GM21515 (cell line): Measurements from ENCODE around the gene CGRRF1.

Experiments
- ATAC-seq: cut with Tn5 transposase; IDR thresholded peaks from one replicate; pipeline ENCODE4 v1.9.1; 2021; ENCODE audit not compliant: unreplicated experiment

The CGRRF1 gene

DNA sequence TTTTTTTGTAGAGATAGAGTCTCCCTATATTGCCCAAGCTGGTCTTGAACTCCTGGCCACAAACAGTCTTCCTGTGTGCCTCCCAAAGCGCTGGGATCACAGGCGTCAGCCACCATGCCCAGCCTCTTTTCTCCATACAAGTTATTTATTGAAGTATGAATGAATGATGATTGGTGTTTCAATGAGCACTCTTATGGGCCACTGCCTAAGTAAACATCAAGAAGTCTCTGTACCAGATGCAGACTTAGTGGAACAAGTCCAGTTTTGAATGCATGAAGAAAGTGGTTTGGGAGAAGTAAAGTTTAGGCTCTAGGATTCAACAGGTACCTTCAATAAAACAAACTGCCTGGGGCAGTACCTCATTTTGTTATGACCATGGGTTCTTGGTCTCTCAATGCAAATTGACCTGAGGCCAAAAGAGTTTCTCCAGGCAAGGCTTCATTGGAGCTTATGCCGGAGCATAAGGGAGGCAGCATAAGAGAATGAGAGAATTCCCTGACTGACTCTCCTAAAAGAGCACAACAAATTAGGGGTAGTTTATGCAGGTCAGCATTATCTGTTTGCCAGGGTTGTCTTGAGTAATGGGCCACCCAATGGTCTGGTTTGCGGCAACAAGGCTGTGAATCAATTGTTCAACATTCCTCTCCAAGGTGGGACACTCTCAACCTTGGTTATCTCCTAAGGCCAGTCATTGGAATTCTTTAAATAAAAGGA lies 19.8 kb upstream of the CGRRF1 start:
- ATAC-seq: no peak

DNA sequence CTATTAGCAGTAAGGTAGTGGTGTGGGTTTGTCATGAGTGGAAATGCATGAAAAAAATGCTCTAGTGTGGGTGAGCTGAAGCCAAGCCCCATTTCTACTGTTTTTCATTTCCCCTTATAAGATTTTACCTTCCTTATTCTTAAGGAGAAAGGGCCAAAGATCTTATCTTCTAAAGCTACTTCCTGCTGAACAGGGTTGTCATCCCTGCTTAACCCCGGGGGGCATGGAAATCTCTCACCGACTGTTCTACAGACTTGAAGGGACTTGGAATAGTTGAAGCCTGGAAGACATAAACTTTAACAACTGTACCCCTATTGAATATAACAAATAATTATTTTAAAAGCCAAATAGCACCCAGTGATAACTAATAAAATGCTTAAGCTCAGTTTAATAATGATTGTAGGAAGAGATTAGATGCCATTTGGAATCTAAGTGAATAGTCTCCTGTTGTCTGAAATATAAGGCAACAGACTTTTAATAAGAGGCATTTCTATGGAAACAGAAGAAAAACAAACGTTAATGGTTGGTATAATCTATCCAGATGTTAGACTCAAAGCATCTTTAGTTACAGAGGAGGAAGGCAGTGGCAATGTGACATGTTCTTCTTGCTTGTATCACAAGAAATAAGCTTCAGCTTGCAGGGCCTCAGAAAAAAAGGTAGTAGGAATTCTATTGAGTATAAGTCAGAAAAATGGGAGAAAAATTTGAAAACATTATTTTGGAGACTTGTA lies 19.1 kb upstream of the CGRRF1 start:
- no peak for ATAC-seq

GRCh38 chr14:54493293-54493692 lies 16.4 kb upstream of the CGRRF1 start:
- ATAC-seq: no peak

DNA sequence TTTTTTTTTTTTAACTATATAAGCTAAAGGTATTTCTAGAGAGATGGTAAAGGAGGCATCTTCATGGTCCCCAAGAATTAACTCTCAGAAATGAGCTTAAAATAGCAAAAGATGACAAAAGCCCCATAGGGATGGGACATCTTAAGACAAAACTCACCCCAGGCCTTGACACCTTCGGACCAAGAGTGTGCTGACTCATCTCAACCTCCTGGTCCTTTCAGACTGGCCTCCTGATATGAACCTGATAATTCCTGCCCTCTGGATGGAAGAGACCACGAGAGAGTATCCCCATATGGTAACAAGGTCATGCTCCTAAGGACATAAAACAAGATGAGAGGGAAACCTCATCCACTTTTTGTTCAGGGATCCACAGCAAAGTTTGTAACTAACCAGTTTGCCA lies 12.5 kb upstream of the CGRRF1 start:
- ATAC-seq: no peak

- ATAC-seq: no peak
Observed at GRCh38 chr14:54498095-54498531, 11.6 kb upstream of the CGRRF1 start.

GRCh38 chr14:54498579-54498978 lies 11.1 kb upstream of the CGRRF1 start:
- ATAC-seq: no peak

DNA sequence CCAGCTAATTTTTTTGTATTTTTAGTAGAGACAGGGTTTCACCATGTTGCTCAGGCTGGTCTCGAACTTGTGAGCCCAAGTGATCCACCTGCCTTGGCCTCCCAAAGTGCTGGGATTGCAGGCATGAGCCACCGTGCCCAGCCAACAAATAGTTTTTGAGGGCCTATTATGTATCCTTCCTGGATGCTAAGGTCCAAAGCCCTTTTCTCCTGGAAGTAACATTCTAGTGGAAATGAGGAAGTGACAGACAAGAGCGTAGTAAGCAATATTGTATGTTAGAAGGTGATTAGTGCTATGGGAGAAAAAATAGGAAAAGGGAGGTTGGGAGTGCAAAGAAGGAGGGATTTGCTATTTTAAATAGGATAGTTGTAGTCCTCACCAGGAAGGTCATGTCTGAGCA lies 9.0 kb upstream of the CGRRF1 start:
- no peak for ATAC-seq

- ATAC-seq: no peak
Observed at GRCh38 chr14:54501480-54501879, 8.2 kb upstream of the CGRRF1 start.

GRCh38 chr14:54502602-54503001 lies 7.1 kb upstream of the CGRRF1 start:
- ATAC-seq: no peak

- no peak for ATAC-seq
Observed at GRCh38 chr14:54503486-54503885, 6.2 kb upstream of the CGRRF1 start.

DNA sequence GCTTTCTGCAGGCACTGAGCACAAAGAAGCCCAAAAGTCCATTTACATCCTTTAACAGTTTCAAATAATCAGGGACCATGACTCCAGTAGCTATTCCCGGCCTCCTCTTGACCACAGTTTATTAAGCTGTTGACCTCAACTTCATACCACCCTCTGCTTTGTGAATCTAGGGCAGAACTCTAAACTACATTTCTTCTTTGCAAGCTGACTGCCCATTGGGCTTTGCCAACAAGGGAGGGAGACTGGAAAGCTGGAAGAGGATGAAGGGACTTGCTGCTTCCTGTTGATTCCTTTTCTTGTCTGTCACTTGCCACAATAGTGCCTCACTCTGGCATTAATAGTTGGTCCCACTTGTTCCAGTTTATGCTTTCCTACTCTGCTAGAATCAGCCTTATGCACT lies 2.7 kb downstream of the CGRRF1 start:
- no peak for ATAC-seq

- no peak for ATAC-seq
Observed at GRCh38 chr14:54515670-54516069, 6.0 kb downstream of the CGRRF1 start.

DNA sequence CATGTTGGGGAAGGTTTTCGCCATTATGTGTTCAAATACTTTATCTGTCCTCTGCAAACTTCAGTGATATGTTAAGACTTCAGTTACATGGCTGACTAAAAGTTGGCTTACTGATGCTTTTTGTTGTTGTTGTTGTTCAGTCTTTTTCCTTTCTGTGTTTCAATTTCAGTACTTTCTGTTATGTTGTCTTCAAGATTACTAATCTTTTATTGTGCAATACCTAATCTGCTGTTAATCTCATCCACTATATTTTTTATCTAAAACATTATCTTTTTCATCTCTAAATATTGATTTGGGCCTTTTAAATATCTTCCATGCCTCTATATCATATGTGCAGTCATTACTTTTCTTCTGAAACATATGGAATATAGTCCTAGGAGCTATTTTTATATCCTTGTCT lies 7.0 kb downstream of the CGRRF1 start:
- ATAC-seq: no peak

DNA sequence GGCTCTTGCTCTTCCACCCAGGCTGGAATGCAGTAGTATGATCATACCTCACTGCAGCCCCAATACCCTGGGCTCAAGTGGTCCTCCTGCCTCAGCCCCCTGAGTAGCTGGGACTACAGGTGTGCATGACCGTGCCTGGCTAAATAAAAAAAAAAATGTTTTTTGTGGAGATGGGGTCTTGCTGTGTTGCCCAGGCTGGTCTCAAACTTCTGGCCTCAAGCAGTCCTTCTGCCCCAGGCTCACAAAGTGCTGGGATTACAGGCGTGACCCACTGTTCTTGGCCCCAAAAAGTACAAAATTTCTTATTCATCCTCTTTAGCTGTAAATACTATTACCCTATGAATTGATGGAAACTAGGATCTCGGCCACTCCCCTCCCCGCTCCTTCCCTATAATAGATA lies 14.7 kb downstream of the CGRRF1 start:
- ATAC-seq: no peak

- no peak for ATAC-seq
Observed at GRCh38 chr14:54528973-54529372, 19.3 kb downstream of the CGRRF1 start.

DNA sequence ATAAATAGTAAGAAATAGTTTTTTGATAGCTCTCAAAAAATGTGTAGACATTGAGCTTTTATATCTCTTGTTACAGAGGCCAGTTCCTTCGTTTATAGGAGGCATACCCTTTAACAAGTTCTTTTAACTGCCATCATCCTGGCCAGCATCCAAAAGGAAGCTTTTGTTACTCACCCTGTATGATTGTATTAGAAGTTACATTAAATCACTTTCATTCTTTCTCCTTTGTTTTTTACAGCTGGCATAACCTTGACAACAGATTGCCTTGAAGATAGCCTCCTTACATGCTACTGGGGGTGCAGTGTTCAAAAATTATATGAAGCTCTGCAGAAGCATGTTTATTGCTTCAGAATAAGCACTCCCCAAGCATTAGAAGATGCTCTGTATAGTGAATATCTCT lies 20.1 kb downstream of the CGRRF1 start:
- no peak for ATAC-seq

DNA sequence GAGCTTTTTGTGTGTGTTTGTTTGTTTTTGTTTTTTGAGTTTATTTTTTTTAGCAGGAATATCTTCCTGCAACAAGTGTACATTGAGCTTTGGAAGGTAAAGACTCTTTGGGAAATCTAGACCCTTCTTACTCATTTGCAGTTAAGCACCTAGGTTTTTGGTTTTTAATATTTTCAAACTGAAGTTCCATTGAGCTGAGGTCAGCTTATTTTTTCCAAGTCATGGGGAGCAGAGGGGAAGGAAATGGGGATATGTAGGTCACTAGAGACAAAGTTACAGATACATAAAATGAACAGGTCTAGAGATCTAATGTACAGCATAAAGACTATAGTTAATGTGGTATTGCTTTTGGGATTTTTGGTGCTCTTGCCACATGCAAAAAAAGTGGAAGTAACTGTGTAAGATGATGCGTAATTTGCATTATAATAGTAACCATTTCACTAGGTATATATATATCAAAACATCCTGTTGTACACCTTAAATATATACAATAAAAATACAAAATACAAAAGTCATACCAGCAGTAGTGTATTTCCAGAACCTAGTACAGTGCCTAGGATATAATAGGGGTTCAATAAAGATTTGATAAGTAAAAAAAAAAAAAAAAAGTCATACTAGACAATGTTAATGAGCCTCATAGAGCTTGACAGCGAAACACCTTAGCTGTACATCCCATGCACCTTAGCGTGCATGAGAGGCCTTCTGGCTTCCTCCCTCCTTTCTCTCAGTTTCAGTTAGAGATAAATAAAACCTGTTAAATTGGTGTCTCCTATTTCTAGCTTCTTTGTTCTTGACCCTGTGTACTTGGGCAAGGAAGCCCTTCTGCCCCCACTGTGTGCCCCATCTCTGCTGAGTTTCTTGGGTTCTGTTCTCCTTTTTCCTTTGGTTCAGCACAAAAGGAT lies 22.7 kb downstream of the CGRRF1 start:
- ATAC-seq: peak; percentile 85

- no peak for ATAC-seq
Observed at GRCh38 chr14:54533100-54533499, 23.4 kb downstream of the CGRRF1 start.

GRCh38 chr14:54535126-54535525 lies 25.4 kb downstream of the CGRRF1 start:
- ATAC-seq: no peak

- no peak for ATAC-seq
Observed at GRCh38 chr14:54535646-54536045, 25.9 kb downstream of the CGRRF1 start.

GRCh38 chr14:54537651-54538050 lies 27.9 kb downstream of the CGRRF1 start:
- ATAC-seq: no peak

DNA sequence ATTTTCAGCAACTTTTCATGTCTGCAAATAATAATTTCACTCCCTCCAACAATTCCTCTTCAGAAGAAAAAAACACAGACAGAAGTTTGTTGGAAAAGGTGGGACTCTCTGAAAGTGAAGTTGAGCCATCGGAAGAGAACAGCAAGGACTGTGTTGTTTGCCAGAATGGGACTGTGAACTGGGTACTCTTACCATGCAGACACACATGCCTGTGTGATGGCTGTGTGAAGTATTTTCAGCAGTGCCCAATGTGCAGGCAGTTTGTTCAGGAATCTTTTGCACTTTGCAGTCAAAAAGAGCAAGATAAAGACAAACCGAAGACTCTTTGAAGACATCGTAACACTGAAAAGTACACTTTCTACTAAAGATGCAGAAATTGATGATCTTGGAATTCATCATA lies 28.3 kb downstream of the CGRRF1 start:
- ATAC-seq: no peak
